OCI-LY3 (cell line): ENCODE measurements around the gene NSA2.

Source experiments
- H2AFZ ChIP-seq: fragments of 200-600, 300-600 bp; shearing (Covaris generic); 2 replicates; pipeline ENCODE4 v1.6.0; 2014; ENCODE audit warnings: antibody characterized with exemption, low read depth, low read length
- H3K27ac ChIP-seq: fragments of 200-600, 300-600 bp; sonication (generic); 2 replicates; pipeline ENCODE4 v1.5.1; 2014; ENCODE audit warnings: mild to moderate bottlenecking, low read length, moderate library complexity, mixed read lengths
- H3K27me3 ChIP-seq: fragments of 200-600, 300-600 bp; sonication (generic); 2 replicates; pipeline ENCODE4 v1.6.1; 2014; ENCODE audit warnings: low read depth, low read length, mixed read lengths
- H3K36me3 ChIP-seq: fragments of 200-600, 300-600 bp; sonication (generic); replicated peaks from 2 replicates; pipeline ENCODE3; 2014; ENCODE audit warnings: low read depth, low read length, mixed read lengths
- H3K4me1 ChIP-seq: fragments of 300-600, 200-600 bp; sonication (generic); 2 replicates; pipeline ENCODE4 v1.6.1; 2014; ENCODE audit warnings: low read length, mixed read lengths
- H3K4me2 ChIP-seq: fragments of 200-600, 300-600 bp; sonication (generic); 2 replicates; pipeline ENCODE4 v1.6.1; 2014; ENCODE audit warnings: low read length, mixed read lengths
- H3K4me3 ChIP-seq: fragments of 300-600, 200-600 bp; sonication (generic); 2 replicates; pipeline ENCODE4 v1.5.1; 2014; ENCODE audit warnings: antibody characterized with exemption, mild to moderate bottlenecking, low read length, moderate library complexity
- H3K79me2 ChIP-seq: fragments of 300-600, 200-600 bp; shearing (Covaris generic); 2 replicates; pipeline ENCODE4 v1.6.1; 2014; ENCODE audit warnings: mild to moderate bottlenecking, low read length, mixed read lengths
- H3K9ac ChIP-seq: fragments of 300-600, 200-600 bp; shearing (Covaris generic); 2 replicates; pipeline ENCODE4 v1.6.0; 2014; ENCODE audit warnings: mild to moderate bottlenecking, low read length, moderate library complexity
- H3K9me3 ChIP-seq: fragments of 200-600, 300-600 bp; shearing (Covaris generic); 2 replicates; pipeline ENCODE4 v1.6.1; 2014; ENCODE audit warnings: low read length, mixed read lengths; ENCODE audit not compliant: insufficient read depth
- H4K20me1 ChIP-seq: fragments of 200-600, 300-600 bp; sonication (generic); 2 replicates; pipeline ENCODE4 v1.6.1; 2016; ENCODE audit warnings: low read length, mixed read lengths; ENCODE audit not compliant: insufficient read depth
- CTCF ChIP-seq: fragments of 200-600, 300-600 bp; sonication (generic); IDR thresholded peaks from 2 replicates; pipeline ENCODE4 v1.5.1; 2014; ENCODE audit warnings: antibody characterized with exemption, low read length, low read depth
- EZH2phosphoT487 ChIP-seq: fragments of 200-600 bp; shearing (Covaris generic); IDR thresholded peaks from 2 replicates; pipeline ENCODE4 v1.6.1; 2018; ENCODE audit warnings: antibody characterized with exemption, mixed run types, low read depth

Gene NSA2

DNA sequence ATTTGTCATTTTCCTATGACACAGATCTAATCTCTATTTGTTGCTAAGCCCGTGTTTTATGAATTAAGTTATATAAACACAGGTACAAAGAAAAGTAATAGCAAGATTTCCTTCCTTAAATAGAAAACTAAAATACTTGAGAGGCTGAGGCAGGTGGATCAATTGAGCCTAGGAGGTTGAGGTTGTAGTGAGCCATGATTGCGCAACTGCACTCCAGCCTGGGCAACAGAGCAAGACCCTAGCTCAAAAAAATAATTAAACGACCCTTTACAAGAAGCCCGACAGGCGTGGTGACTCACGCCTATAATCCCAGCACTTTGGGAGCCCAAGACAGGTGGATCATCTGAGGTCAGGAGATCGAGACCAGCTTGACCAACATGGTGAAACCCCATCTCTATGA is 62.4 kb downstream of the NSA2 start:
- TF ChIP-seq EZH2phosphoT487: no peak
- TF ChIP-seq CTCF: no peak
- no peaks in the 10 kb centered on the region for H3K27me3 ChIP-seq

More for the DNA sequence above, 62.4 kb downstream of the NSA2 start:
- Histone ChIP-seq H2AFZ (no peak overlapping the region), H3K9me3 (no peaks in the 10 kb centered on the region), H3K4me2 (no peak overlapping the region), H3K27ac (no peak overlapping the region), H3K4me3 (no peak overlapping the region), H3K4me1 (no peaks in the 10 kb centered on the region), H3K79me2 (no peaks in the 10 kb centered on the region), H3K9ac (no peak overlapping the region), H3K36me3 (no peaks in the 10 kb centered on the region), H4K20me1 (no peaks in the 10 kb centered on the region)
